ENCODE results near the gene LIMCH1.

- TF ChIP-seq CTCF (IDR thresholded peaks at IDR 0.05) = no peak
- TF ChIP-seq POLR2A (IDR thresholded peaks at IDR 0.05) = no peak
Observed at GRCh38 chr4:41638866-41639265, 100.9 kb downstream of the LIMCH1 start.
